Tibial nerve (tissue), 3 donors: ENCODE data around the gene IRF5.

Source experiments
- POLR2A ChIP-seq, 2 donors: fragments of 450-650 bp; IDR thresholded peaks; one replicate each; pipeline ENCODE4 v1.6.1; 2017; ENCODE audit warnings: antibody characterized with exemption in 2 of 2, mild to moderate bottlenecking in 2 of 2, moderate library complexity in 2 of 2
- TF ChIP-seq, protein P1 (sequence below), 5 experiments: fragments of 200-600 bp in 3 of 5; fragments of 450-650 bp in 2 of 5; sonication (generic) in 3 of 5; IDR thresholded peaks; one replicate each; pipeline ENCODE4 v1.5.1; 2016 to 2019; ENCODE audit warnings: antibody characterized with exemption in 5 of 5, mild to moderate bottlenecking in 3 of 5, moderate library complexity in 2 of 5

DNA sequence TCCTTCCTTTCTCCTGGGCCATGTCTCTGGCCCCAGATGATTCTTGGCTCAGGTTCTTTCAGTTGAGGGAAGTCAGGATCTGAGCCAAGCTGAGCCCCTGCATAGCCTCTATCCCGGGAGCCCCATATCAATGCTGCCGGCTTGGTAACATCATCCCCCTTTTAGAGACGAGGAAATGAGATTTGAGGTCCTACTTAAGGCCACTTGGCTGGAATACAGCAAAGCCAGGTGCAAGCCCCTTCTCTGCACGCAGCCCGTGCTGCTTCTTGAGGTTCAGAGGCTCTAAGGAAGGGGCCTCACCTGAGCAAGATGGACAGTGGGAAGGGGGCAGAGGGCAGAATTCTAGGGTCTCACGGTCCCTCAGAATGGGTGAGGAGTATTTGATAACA lies 2.4 kb upstream of the IRF5 start:
- TF ChIP-seq, protein P1, sequence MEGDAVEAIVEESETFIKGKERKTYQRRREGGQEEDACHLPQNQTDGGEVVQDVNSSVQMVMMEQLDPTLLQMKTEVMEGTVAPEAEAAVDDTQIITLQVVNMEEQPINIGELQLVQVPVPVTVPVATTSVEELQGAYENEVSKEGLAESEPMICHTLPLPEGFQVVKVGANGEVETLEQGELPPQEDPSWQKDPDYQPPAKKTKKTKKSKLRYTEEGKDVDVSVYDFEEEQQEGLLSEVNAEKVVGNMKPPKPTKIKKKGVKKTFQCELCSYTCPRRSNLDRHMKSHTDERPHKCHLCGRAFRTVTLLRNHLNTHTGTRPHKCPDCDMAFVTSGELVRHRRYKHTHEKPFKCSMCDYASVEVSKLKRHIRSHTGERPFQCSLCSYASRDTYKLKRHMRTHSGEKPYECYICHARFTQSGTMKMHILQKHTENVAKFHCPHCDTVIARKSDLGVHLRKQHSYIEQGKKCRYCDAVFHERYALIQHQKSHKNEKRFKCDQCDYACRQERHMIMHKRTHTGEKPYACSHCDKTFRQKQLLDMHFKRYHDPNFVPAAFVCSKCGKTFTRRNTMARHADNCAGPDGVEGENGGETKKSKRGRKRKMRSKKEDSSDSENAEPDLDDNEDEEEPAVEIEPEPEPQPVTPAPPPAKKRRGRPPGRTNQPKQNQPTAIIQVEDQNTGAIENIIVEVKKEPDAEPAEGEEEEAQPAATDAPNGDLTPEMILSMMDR (IDR thresholded peaks at IDR 0.05), result no peak
- no peak for TF ChIP-seq POLR2A (IDR thresholded peaks at IDR 0.05)
